NCI-H187 (cell line): ENCODE measurements around the gene PPIA.
"Not testable (repeated sequence)": the region's sequence is repeated elsewhere in the genome, so short reads cannot be mapped to it uniquely, and the experiment has no call there.

Experiments
- DNase-seq, 2 experiments: peaks; one replicate each; lab custom pipeline; 2025; lab: John Stamatoyannopoulos, UW

PPIA gene

DNA sequence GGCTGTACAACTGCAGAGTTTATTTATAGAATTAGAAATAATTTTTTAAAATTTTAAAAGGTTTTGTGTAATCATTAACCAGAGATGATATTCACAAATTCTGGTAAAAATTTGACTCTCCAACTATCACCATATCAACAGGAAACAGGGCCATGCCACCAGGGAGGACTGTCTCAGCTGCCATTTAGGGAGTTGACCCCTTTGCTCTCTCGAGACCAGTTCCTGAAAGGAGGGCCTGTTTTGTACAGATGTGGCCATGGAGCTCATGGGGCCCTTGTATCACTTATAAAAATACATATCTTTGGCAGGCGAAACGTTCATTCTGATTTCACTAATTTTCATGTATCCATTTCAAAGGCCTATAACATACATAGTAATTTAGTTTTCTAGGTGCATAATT, 31.1 kb downstream of the PPIA start:
- no peak for DNase-seq

DNA sequence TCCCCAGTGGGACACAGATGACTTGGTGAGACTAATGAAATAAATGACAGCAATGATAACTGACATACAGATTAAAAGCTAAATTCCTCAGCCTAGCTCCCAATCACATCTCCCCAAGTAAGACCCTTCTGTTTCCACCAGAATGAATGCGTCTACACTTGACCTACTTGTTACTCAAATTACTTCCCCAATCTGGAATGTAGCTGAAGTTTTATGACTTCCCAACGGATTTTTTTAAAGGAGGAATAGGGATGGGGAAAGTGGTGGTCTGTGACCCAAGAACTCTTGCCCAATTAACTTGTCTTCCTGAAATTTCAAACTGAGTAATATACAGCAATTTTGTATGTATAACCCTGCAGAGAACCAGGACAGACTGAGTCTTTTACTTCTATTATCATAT, 42.3 kb downstream of the PPIA start:
- no peak for DNase-seq

DNA sequence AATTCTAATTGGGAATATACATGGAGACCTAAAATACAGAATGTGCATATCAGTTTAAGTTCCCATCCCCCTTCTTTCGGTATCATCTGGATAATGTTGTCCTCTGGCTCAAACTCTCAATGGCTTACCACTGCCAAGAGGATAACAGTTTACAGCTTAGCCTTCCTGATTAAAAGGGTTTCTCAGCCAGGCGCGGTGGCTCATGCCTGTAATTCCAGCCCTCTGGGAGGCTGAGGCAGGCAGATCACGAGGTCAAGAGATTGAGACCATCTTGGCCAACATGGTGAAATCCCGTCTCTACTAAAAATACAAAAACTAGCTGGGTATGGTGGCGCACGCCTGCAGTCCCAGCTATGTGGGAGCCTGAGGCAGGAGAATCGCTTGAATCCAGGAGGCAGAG, 46.2 kb downstream of the PPIA start:
- not testable (repeated sequence) for DNase-seq

DNA sequence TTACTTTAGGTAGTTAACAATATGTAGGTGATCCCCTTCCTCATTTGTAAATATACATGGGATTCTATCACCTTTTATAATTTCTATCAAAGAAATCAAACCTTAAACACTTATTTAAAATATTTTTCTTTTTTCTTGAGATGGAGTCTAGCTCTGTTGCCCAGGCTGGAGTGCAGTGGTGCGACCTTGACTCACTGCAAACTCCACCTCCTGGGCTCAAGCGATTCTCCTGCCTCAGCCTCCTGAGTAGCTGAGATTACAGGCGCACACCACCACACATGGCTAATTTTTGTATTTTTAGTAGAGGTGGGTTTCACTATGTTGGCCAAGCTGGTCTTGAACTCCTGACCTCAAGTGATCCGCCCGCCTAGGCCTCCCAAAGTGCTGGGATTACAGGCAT, 47.0 kb downstream of the PPIA start:
- DNase-seq = not testable (repeated sequence)

DNA sequence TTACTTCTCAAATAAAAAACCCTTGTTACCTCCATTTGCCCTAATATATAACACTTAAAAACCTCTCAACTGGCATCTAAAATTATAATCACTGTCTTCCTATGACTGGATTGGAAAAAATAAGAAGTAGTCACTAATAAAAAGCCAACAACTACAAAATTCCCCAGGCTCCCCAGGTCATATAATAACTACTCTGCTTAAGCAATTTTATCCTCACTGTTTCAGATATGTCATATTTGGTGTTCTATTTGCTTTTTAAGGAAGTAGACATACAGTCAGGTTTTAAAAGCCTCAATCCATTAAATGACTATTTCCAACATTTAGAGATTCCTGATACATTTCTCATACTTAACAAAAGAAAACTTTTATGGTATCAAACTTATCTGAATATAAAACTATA, 49.0 kb downstream of the PPIA start:
- DNase-seq = no peak

DNA sequence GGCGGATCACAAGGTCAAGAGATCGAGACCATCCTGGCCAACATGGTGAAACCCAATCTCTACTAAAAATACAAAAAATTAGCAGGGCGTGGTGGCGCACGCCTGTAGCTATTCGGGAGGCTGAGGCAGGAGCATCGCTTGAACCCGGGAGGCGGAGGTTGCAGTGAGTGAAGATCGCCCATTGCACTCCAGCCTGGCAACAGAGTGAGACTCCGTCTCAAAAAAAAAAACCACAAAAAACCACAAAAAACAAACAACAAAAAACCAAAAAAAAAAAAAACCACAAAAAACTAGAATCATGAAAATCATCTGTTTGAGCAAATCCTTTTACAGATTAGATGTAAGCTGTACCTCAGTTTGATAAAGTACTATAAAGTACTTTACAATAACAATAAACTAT, 49.9 kb downstream of the PPIA start:
- DNase-seq = not testable (repeated sequence)

DNA sequence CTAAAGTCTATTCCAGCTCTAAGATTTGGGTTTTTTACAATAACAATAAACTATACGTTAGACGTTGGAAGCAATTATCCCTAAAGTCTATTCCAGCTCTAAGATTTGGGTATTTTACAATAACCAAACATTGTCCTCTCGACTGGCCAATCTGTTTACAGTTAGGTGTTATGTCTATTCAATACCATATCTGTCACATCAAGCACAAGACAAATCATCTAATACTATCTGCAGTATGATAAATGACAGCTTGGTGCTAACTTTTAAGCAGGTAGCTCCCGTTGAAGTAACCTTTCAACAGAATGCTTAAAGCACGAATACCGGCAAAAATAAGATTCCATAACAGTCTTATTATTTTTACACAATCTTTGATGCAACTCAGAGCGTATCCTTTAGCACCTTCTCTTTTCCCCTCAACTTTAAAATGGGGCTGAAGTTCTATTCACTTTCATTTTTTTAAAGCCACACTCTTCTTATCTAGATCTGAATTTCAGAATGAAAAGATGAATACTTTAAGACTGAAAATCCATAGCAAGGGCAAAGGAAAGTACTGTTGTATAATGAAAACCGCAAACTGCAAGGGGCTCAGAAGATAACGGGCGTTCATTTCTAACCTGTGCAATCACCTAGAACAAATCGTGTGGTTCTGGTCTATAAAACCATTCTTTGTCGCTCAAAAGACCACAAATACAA, 50.5 kb downstream of the PPIA start:
- DNase-seq = no peak

DNA sequence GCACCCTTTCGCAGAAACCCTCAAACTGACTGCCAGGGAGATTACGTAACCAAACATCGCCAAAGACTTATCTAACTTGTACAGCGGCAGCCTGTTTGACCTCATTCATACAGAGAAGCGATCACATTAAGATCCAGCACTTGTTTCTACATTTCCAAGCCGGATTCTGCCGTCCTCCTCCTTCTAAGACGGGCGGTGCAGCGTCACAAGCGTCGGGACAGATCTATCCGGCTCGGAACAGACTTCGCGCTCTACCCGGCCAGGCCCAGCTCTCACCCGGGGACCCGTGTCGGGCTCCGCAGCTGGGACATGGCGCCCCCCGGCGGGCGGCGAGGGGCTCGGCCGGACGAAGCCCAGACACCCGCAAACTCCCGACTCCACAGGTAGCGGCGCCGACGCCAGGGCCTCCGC, 51.0 kb downstream of the PPIA start:
- peak; percentile 49 to 66 for DNase-seq

DNA sequence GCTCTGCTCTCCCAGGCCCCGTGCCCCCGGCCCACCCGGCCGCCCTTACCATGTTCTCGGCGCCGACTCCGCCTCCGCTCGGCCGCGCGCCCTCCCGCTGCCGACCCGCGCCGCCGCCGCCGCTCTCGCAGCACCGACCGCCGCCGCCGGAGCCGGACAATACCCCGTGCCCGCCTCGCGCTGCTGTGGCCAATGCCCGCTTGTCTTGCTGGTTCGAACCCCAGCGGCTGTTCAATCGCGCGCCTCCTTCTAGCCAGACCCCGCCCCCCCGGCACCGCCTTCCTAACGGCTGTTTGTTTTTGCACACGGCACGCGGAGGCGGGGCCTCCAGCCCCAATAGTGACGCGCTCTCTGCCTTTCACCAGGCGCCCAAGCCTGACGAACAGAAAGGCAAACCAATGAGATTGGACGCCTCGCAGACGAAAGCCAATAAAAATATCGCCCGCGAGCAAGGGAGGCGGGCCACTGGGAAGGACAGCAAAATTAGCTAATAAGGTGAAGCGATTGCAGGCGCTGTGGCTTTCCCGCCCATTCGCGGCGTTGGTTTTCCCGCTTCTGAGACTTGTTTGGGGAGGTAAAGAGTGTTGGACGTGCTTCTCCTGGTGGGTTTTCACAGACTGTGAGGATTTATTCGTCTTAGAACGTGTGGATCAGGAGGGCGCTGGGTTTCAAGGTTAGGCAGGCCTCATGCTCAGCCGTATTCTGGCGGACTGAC, 51.6 kb downstream of the PPIA start, which contains the start of gene H2AZ2:
H2AZ2 (minus strand) TSS at position 168 of the 715 bp plus-strand sequence; CDS start at position 52, 116 bp downstream.
- DNase-seq = peak; percentile 99

DNA sequence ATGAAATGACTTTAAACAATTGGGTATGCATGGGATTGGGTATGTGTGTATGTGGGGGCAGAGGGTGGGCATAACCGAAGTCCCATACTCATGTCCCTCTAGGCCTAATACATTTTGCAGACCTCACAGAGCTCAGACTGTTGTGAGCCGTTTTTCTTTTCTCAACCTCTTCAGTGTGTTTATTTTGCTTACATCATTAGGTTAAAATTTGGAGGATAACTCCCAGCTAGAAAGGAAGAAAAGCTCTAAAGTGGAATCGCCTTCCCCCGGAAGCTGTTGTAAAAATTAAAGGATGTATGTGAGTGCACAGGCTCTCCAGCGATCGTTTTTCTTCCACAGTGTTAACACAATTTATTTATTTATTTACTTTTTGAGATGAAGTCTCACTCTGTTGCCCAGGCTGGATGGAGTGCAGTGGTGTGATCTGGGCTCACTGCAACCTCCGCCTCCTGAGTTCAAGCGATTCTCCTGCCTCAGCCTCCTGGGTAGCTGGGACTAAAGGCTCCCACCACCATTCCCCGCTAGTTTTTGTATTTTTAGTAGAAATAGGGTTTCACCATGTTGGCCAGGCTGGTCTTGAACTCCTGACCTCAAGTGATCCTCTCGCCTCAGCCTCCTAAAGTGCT, 52.9 kb downstream of the PPIA start:
- no peak for DNase-seq

DNA sequence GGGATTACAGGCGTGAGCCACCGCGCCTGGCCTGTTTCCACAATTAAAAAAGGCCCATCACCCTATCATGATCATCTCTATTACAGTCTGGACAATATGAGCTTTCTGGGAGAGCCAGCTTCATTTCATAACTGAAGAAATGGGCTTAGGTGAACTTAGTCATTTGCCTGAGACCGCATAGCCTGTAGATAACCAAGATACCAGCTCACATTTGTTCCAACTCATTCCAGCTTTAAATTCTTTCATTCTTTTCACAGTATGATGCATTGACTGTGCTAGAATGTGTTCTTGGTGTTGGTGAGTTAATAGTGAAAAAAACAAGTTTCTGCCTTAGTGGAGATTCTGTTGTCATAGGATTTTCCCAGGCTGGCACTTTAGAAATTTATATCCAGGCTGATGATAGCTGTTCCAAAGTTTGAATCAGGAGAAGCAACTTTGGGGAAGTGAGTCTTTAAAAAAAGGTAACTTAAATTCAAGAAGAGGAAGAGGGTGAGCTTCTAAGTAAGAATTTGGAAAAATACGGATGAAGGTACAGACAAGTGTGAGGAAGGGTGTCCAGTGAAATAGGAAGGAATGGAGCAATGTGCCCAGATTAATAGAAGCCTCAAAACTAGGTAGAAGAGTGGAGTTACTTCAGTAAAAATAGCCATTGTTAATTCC, 53.5 kb downstream of the PPIA start:
- no peak for DNase-seq

DNA sequence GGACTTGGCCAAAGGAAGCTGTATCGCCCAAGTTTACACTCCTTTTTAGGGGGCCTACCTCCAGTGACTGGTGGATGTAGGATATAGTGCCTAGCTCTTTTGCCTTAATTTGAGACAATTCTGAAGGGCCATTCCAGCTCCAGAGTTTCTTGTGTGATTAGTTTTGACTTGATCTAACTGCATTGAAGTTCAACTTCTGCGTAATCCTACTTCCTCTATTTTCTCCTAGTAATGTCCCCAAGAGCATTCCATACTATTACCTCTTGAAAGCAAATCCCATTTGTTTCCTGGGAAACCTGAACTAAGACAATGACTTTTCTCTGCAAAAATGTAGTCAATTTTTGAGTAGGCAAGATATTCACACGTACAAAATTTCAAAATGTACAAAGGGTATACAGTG, 56.1 kb downstream of the PPIA start:
- DNase-seq = no peak
